GM21737 (cell line): ENCODE results near the gene OR52E8.

Experiments used
- ATAC-seq: cut with Tn5 transposase; IDR thresholded peaks from one replicate; pipeline ENCODE4 v1.9.1; 2021; ENCODE audit warnings: mild to moderate bottlenecking, moderate library complexity; ENCODE audit not compliant: unreplicated experiment

Gene OR52E8

GRCh38 chr11:5857590-5857989, at the start of gene OR52E8:
TSS of gene OR52E8 (minus strand) at chr11:5857690. CDS start at chr11:5857690, 0 bp downstream.
- no peak for ATAC-seq

GRCh38 chr11:5899534-5899933, 42.0 kb upstream of the OR52E8 start:
- no peak for ATAC-seq

- ATAC-seq = no peak
These were observed 35.4 kb upstream of the OR52E8 start, which contains the start of gene OR52E5 for GRCh38 chr11:5892908-5893307. TSS of gene OR52E5 (plus strand) at chr11:5893208. CDS start at chr11:5900777, 7,569 bp downstream.

GRCh38 chr11:5891216-5891800, 33.8 kb upstream of the OR52E8 start:
- ATAC-seq = no peak

- no peak for ATAC-seq
These were observed 30.2 kb upstream of the OR52E8 start for GRCh38 chr11:5887661-5888060.

- no peak for ATAC-seq
These were observed 29.7 kb upstream of the OR52E8 start for GRCh38 chr11:5887172-5887571.

GRCh38 chr11:5881756-5882155, 24.3 kb upstream of the OR52E8 start:
- ATAC-seq = no peak

- no peak for ATAC-seq
These were observed 22.8 kb upstream of the OR52E8 start, which contains the start of gene OR52E4 for GRCh38 chr11:5880329-5880728. TSS of gene OR52E4 (plus strand) at chr11:5880629. CDS start at chr11:5884293, 3,664 bp downstream.

GRCh38 chr11:5878564-5878963, 21.1 kb upstream of the OR52E8 start:
- no peak for ATAC-seq

- ATAC-seq = no peak
These were observed 8.3 kb upstream of the OR52E8 start for GRCh38 chr11:5865826-5866225.

- no peak for ATAC-seq
These were observed 6.5 kb downstream of the OR52E8 start for GRCh38 chr11:5851002-5851401.

GRCh38 chr11:5847711-5848110, 9.8 kb downstream of the OR52E8 start:
- no peak for ATAC-seq

- ATAC-seq = no peak
These were observed 10.8 kb downstream of the OR52E8 start for GRCh38 chr11:5846701-5847100.

- no peak for ATAC-seq
These were observed 15.7 kb downstream of the OR52E8 start, which contains the start of gene OR52E6 for GRCh38 chr11:5841797-5842196. TSS of gene OR52E6 (minus strand) at chr11:5841897. CDS start at chr11:5841897, 0 bp downstream.

- no peak for ATAC-seq
These were observed 19.8 kb downstream of the OR52E8 start for GRCh38 chr11:5837695-5838094.

GRCh38 chr11:5833446-5833845, 24.0 kb downstream of the OR52E8 start:
- no peak for ATAC-seq

- ATAC-seq = no peak
These were observed 26.2 kb downstream of the OR52E8 start for GRCh38 chr11:5831196-5831829.

- ATAC-seq = no peak
These were observed 39.1 kb downstream of the OR52E8 start for GRCh38 chr11:5818245-5818886.

- no peak for ATAC-seq
These were observed 42.0 kb downstream of the OR52E8 start for GRCh38 chr11:5815534-5815933.

GRCh38 chr11:5809905-5810795, 47.3 kb downstream of the OR52E8 start:
- no peak for ATAC-seq

GRCh38 chr11:5809122-5809519, 48.4 kb downstream of the OR52E8 start:
- ATAC-seq = peak; percentile 21
